Stimulated activated CD4-positive, alpha-beta T cell treated with anti-CD3 and anti-CD28 coated beads, Interleukin-15, amount 100 ng/mL, for 1 hour (primary cell): ENCODE results near the gene MEGF11.
"Not testable (repeated sequence)": the region's sequence is repeated elsewhere in the genome, so short reads cannot be mapped to it uniquely, and the experiment has no call there.

Experiments used
- DNase-seq, 2 donors: peaks; one replicate each; pipeline ENCODE4 v3.0.0-alpha.2; 2020; ENCODE audit warnings: low read depth in 1 of 2, low spot score in 1 of 2

The MEGF11 gene

GRCh38 chr15:66008940-66009562 is 244.5 kb downstream of the MEGF11 start:
- no peak for DNase-seq

DNA sequence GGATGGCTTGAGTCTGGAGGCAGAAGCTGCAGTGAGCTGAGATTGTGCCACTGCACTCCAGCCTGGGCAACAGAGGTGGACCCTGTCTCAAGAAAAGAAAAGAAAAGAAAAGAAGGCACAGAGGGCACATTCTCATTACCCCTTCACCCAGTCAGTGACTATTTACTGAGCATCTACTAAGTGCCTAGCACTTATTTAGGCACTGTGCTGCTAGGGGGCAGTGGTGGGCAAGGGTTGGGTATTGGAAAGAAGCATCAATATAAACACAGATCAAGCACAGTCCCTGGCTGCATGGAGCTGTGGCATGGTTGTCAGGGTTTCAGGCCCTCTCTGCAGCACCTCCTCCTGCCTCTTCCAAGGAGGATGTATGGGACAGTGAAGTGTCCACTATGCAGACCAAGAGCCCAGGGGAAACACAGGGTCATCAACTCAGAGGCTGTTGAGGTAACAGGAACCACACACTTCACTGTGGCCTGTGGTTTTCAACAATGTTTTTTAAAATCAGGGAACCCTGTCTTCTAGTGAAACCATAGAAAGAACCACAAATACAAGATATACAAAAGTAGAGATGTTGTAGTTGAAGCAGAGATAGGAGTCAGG is 245.8 kb downstream of the MEGF11 start:
- DNase-seq = no peak

GRCh38 chr15:66006986-66007385 is 246.6 kb downstream of the MEGF11 start:
- DNase-seq = no peak

DNA sequence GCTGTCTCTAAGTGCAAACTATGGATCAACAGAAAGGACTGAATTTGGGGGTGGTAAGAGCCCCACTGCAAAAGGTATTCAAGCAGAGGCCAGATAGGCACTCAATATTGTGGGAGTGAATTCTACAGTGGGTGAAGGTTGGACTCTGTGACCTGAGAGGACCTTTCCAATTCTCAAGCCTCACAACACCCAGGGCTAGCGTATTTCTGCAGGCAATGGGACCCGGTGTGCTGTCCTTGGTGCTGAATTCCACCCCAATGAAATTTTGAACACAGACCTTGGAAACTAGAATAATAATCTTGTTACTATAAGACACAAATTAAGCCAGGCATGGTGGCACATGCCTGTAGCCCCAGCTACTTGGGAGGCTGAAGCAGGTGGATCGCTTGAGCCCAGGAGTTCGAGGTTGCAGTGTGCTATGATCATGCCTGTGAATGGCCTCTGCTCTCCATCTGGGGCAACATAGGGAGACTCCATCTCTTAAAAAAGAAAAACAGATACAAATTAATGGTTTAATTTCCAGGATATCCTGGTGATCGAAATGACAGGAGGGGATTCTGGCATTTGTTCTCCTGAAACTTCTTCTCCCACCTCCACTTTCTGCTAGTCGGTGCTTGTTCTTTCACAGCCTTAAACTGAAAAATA is 248.8 kb downstream of the MEGF11 start:
- DNase-seq = no peak

DNA sequence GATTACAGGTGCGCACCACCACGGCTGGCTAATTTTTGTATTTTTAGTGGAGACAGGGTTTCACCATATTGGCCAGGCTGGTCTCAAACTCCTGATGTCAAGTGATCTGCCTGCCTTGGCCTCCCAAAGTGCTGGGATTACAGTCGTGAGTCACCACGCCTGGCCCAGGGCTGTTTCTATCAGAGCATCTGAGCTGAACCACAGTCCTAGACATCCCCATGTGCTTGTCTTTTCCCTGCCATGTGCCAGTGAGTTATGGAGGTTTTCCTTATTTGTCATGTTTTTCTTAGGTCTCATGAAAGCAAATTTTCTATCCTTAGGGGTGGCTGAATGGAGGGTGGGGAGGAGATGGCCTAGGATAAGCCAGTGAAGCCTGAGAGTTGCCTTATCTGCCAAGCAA is 250.4 kb downstream of the MEGF11 start:
- DNase-seq = not testable (repeated sequence)

- DNase-seq = no peak
Measured at GRCh38 chr15:66001717-66002426, 251.7 kb downstream of the MEGF11 start.

DNA sequence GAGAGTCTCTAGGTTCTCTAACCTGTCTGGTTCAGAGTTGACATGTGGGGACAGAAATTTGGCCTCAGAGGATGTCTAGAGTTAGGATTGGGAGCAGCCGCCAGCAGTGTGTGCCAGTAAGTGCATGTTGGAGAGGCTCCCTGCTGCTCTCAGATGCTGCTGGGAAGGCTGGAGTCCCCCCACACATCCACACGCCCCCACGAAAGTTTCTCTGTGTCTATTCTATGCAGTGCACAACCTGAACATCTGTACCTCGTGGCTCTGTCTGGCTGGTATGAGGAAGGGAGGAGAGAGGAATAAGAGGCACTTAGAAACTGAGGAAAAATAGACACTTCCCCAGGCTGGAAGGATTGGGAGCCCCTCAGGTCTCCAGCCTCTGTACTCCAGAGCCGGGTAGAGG is 252.5 kb downstream of the MEGF11 start:
- DNase-seq = no peak

- no peak for DNase-seq
Measured at GRCh38 chr15:65998486-65998885, 255.1 kb downstream of the MEGF11 start.

DNA sequence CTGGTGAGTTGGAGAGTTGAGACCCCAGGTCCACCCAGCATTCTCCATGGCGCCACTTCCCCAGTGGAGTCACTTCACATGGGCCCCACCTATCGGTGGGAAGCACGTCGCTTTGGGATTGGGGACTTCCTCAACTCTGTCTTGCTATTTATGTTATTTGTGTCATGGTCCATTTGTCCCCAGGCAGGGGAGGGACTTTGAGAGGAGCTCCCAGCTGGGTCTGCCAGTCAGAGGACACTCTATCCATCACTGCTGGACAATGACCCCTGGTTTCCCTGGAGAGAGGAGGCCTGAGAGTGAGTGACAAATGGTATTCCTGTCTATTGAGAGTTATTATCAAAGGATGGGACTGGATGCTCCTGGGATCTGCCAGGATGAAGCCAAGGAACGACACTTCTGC is 256.6 kb downstream of the MEGF11 start:
- no peak for DNase-seq

- DNase-seq = no peak
Measured at GRCh38 chr15:65994832-65995231, 258.7 kb downstream of the MEGF11 start.

- DNase-seq = no peak
Measured at GRCh38 chr15:65993762-65994161, 259.8 kb downstream of the MEGF11 start.

DNA sequence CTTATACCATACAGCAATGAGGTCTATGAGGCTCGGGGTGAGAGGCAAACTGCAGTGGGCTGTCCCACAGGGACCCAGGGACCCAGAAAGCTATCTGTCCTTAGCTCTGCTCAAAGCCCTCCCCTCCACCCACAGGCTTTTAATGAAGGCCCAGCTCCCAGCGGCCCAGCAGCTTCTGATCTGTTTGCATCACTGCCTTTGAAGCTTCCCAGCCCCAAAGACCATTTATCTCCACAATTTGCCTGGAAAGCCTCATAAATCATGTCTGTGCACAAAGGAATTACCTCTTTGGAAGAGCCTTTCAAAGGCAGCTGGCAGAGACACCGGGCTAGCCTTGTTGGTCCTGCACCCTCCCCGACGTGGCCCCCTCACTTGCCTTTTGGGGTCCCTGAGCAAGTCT is 260.3 kb downstream of the MEGF11 start:
- no peak for DNase-seq

GRCh38 chr15:65991721-65992483 is 261.6 kb downstream of the MEGF11 start:
- DNase-seq = no peak

GRCh38 chr15:65990298-65990981 is 263.1 kb downstream of the MEGF11 start:
- DNase-seq = no peak

DNA sequence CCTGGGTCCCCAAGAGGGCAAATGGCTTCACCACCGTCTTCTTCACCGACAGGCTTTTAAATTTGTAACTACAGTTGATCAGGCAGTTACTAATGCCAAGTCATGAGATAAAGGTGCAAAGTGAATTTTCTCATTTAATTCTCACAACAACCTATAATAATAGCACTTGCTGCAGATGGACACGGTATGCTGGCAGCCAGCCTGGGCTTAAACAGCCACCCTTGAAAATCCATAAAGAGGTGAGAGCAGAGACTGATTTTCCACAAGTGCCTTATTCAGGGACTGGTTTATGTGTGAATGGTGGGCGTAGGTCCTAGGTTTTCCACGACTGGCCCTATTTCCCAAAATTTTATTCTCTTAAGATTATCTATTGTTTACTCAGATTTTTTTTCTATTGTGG is 266.4 kb downstream of the MEGF11 start:
- no peak for DNase-seq

DNA sequence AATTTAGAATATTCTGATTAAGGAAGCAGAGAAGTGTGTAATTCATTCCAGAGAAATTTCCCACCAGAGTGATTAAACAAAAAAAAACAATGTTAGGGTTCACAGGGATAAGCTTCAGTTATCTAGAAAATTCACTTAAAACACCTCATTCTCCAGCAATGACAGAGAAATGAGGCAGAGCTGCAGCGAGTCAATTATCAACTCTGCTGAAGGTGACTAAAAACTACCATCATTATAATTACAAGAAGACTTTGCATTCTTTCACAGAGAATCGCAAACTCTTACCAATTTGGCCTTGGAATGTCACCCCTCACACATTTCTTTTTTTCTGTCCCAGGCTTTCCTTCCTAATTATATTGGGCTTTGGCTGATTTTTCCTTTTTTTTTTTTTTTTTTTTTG is 267.1 kb downstream of the MEGF11 start:
- no peak for DNase-seq

- DNase-seq = no peak
Measured at GRCh38 chr15:65985387-65985786, 268.2 kb downstream of the MEGF11 start.

DNA sequence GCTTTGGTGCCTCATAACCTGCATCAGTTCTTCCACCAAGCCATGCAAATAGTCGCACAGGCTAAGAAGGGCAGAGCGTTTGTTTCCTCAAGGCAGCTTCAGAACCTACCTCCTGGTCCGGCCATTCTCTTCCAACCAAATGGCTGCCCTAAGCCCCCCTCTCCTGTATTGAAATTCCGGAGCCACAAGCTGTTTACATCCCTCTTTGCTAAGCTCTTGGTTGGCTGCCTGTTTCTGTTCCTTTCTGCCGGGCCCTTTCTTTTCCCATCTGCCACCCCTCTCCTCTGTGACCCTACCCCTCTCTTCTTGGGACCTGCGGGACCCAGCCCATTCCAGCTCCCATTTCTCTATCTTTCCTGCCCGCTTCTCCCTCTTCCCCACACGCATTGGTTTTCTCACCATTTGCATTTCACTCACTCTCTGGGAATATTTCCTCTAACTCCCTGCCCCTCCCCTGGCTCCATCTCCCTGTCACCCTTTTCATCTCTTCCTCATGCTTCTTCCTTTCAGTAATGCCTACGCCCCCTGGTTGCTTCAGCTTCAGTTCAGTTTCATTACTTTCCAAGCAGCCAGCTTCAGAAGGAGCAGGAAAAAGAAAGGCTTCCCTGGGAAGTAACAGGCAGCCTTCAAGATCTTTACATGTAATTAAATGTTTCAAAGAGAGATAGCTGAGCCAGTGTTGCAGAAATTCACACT is 270.8 kb downstream of the MEGF11 start:
- DNase-seq = no peak

DNA sequence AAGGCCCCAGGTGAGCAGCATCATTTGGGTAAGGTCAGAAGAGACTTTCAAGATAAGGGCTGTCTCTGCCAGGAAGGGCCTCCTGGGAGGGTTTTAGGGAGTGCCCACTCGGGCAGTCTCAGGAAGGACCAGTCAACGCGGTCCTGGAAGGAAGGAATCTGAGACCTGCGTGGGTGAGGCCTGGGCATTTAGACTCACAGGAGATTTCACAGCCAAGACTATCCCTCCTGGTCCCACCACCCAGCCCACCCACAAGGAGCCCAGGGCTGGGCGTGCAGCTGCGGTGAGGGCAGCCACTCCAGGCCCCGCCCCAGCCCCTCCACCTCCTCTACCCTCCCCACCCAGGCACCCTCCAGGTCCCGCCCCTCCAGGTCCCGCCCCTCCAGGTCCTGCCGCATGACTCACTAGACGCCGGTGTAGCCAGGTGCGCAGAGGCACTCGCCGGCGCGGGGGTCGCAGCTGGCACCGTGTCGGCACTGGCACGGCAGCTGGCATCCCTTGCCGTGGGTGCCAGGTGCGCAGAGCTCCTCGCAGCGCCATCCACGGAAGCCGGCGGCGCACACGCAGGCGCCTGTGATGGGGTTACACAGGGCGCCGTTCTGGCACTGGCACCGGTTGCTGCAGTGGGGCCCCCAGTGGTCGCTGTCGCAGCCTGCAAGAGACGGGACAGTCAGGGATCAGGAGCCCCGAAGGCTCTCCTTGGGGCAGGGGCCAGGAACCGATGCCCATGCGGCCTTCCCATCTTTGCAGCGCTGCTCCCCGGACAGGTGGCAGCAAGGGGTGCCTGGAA is 271.5 kb downstream of the MEGF11 start:
- DNase-seq = peak; percentile 19 to 56
